ENCODE data around the gene AKAP17A. TPM values are rescaled to one million over a fixed set of nuclear protein-coding genes. Genes with fewer than 3 reads are reported as not detected.

AKAP17A gene
- total and polyA plus RNA-seq, 9 of the 15 experiments (the other 6 are each of a cell fraction or from before 2014, with no cell fraction given) = 1.2 to 29.5 (median 8.2) TPM

- Histone ChIP-seq H3K36me3 (ENCODE audit: control insufficient read depth, insufficient read depth, low read length) (no peaks in the 10 kb centered on the region), H3K4me2 (ENCODE audit: insufficient read depth, low read length) (no peak within 1 kb of the TSS), H4K20me1 (replicated peaks; ENCODE audit: control insufficient read depth, insufficient read depth, low read length) (no peaks in the 10 kb centered on the region), H3K4me3 (no peak within 1 kb of the TSS), H2AFZ (ENCODE audit: low read depth, low read length) (no peak within 1 kb of the TSS), H3K27ac (ENCODE audit: extremely low read depth, low read depth, low read length) (no peak within 1 kb of the TSS), H3K9ac (ENCODE audit: insufficient read depth in 1 of 2, low read depth in 2 of 2, low read length in 2 of 2) (no peak within 1 kb of the TSS), H3K27me3 (ENCODE audit: control insufficient read depth in 2 of 2, insufficient read depth in 2 of 2, low read length in 2 of 2) (peaks cover 3 to 16% of the 10 kb centered on the region in 2 experiments; a peak in 3 of 5 replicates), H3K79me2 (ENCODE audit: control insufficient read depth, insufficient read depth, low read length) (no peaks in the 10 kb centered on the region), H3K9me1 (ENCODE audit: control insufficient read depth, insufficient read depth, low read length) (no peaks in the 10 kb centered on the region), H3K9me3 (replicated peaks; ENCODE audit: control insufficient read depth, insufficient read depth, low read depth, low read length) (no peaks in the 10 kb centered on the region), H3K4me1 (replicated peaks in 1 of 2; ENCODE audit: control insufficient read depth in 2 of 2, insufficient read depth in 2 of 2, low read length in 2 of 2) (no peaks in the 10 kb centered on the region; a peak in 1 of 5 replicates)
- TF ChIP-seq XRCC3 (IDR thresholded peaks at IDR 0.05) (no peak), TFAP4 (CRISPR knock-in tag; IDR thresholded peaks at IDR 0.05; ENCODE audit: borderline replicate concordance) (no peak), ZFP36 (IDR thresholded peaks at IDR 0.05; ENCODE audit: low read depth, low read length, partially characterized antibody) (no peak), MCM2 (IDR thresholded peaks at IDR 0.05; ENCODE audit: low read depth) (no peak), ZNF174 (CRISPR knock-in tag; IDR thresholded peaks at IDR 0.05) (no peak)
- DNase-seq (ENCODE audit: extremely low read depth in 1 of 4, low spot score in 3 of 4) = no peak
- no peak for FAIRE-seq
- ChIA-PET POLR2A (no interaction called here), CTCF (ENCODE audit: low intra/inter-chr PET ratio) (no interaction called here)
- no TSS peak for BruUV-seq (replicated peaks)
- WGBS (ENCODE audit: insufficient coverage, low coverage, missing lambda C conversion rate) = 12% methylated on average over 17 of the region's 17 CpGs
- ATAC-seq = no peak
- intact Hi-C loops (cut with micrococcal nuclease) = no loop called here
- in situ Hi-C loops (cut with MboI) = no loop called here
These were observed 23.5 kb downstream of the AKAP17A start, which contains the start of gene ASMT for GRCh38 chrX:1614927-1615326. ASMT (plus strand) TSS chrX:1615059; CDS start chrX:1615200, 141 bp downstream.

GRCh38 chrX:1618689-1619088 lies 27.3 kb downstream of the AKAP17A start:
- ChIA-PET CTCF (ENCODE audit: low intra/inter-chr PET ratio) (no interaction called here), POLR2A (no interaction called here)
- FAIRE-seq = no peak
- H3K27me3 ChIP-seq (ENCODE audit: control insufficient read depth in 2 of 2, insufficient read depth in 2 of 2, low read length in 2 of 2) = peaks cover 3 to 16% of the 10 kb centered on the region in 2 experiments; a peak in 3 of 5 replicates
- no peaks in the 10 kb centered on the region for H3K79me2 ChIP-seq (ENCODE audit: control insufficient read depth, insufficient read depth, low read length)
- intact Hi-C loops (cut with micrococcal nuclease) = no loop called here
- no peak overlapping the region for H3K4me2 ChIP-seq (ENCODE audit: insufficient read depth, low read length)
- H4K20me1 ChIP-seq (replicated peaks; ENCODE audit: control insufficient read depth, insufficient read depth, low read length) = no peaks in the 10 kb centered on the region
- BruUV-seq (replicated peaks) = no TSS peak
- no peak overlapping the region for H3K4me3 ChIP-seq
- in situ Hi-C loops (cut with MboI) = no loop called here
- no peak overlapping the region for H3K9ac ChIP-seq (ENCODE audit: insufficient read depth in 1 of 2, low read depth in 2 of 2, low read length in 2 of 2)
- TF ChIP-seq ZNF12 (CRISPR knock-in tag; IDR thresholded peaks at IDR 0.05) = no peak
- TF ChIP-seq EHMT2 (IDR thresholded peaks at IDR 0.05) = no peak
- no peak for TF ChIP-seq ZBTB5 (IDR thresholded peaks at IDR 0.05)
- TF ChIP-seq SMC3 (conservative IDR thresholded peaks at IDR 0.05; ENCODE audit: insufficient read depth, low read depth, low read length) = no peak
- TF ChIP-seq ZBTB9 (CRISPR knock-in tag; IDR thresholded peaks at IDR 0.05) = no peak
- peaks cover 0 to 2% of the 10 kb centered on the region in 2 experiments; a peak in 1 of 5 replicates for H3K4me1 ChIP-seq (replicated peaks in 1 of 2; ENCODE audit: control insufficient read depth in 2 of 2, insufficient read depth in 2 of 2, low read length in 2 of 2)
- no peak overlapping the region for H3K27ac ChIP-seq (ENCODE audit: extremely low read depth, low read depth, low read length)
- no peak for ATAC-seq
- H3K9me3 ChIP-seq (replicated peaks; ENCODE audit: control insufficient read depth, insufficient read depth, low read depth, low read length) = no peaks in the 10 kb centered on the region
- no peak for DNase-seq (ENCODE audit: extremely low read depth in 1 of 4, low spot score in 3 of 4)
- H3K9me1 ChIP-seq (ENCODE audit: control insufficient read depth, insufficient read depth, low read length) = no peaks in the 10 kb centered on the region
- 31% methylated on average over 4 of the region's 4 CpGs for WGBS (ENCODE audit: insufficient coverage, low coverage, missing lambda C conversion rate)
- H2AFZ ChIP-seq (ENCODE audit: low read depth, low read length) = no peak overlapping the region
- H3K36me3 ChIP-seq (ENCODE audit: control insufficient read depth, insufficient read depth, low read length) = no peaks in the 10 kb centered on the region
